Thyroid gland (tissue), 4 donors: ENCODE measurements around the gene LCAT. TPM values are rescaled to one million over a fixed set of nuclear protein-coding genes. Genes with fewer than 3 reads are reported as not detected.

ENCODE experiments used
- DNase-seq, 2 donors: peaks; one replicate each; pipeline ENCODE4 v3.0.0-alpha.2; 2019
- H3K27ac ChIP-seq, 3 donors: fragments of 200-600 bp; sonication (generic); 1 replicate in 2 of 3; 2 replicates in 1 of 3; pipeline ENCODE4 v1.5.1; 2016 to 2019; ENCODE audit warnings: mild to moderate bottlenecking in 1 of 3, moderate library complexity in 1 of 3
- H3K27me3 ChIP-seq: fragments of 200-600 bp; sonication (generic); one replicate; pipeline ENCODE4 v1.5.1; 2019
- H3K36me3 ChIP-seq, 2 donors: fragments of 200-600 bp; sonication (generic); one replicate each; pipeline ENCODE4 v1.5.1; 2016 to 2019
- H3K4me1 ChIP-seq, 2 donors: fragments of 200-600 bp; sonication (generic); one replicate each; pipeline ENCODE4 v1.5.1; 2017 to 2019
- H3K4me3 ChIP-seq, 3 donors: fragments of 200-600 bp; sonication (generic); replicated peaks in 1 of 3; 1 replicate in 2 of 3; 2 replicates in 1 of 3; pipeline ENCODE4 v1.5.1; 2016; ENCODE audit warnings: mild to moderate bottlenecking in 1 of 3
- H3K9me3 ChIP-seq: fragments of 200-600 bp; sonication (generic); one replicate; pipeline ENCODE4 v1.5.1; 2017
- POLR2A ChIP-seq, 2 donors: fragments of 450-650 bp; IDR thresholded peaks; one replicate each; pipeline ENCODE4 v1.6.1; 2017; ENCODE audit warnings: antibody characterized with exemption in 2 of 2, mild to moderate bottlenecking in 2 of 2, moderate library complexity in 1 of 2
- WGBS, 2 donors: methylation state at CpG; one replicate each; pipeline ENCODE4 v1.1.5; 2017; 5-methylcytosine and 5-hydroxymethylcytosine counted together
- intact Hi-C: fragments of 100-400 bp; cut with DNase I; formaldehyde crosslinking; loops from one replicate; pipeline ENCODE4 v1.15.1; 2023
- total RNA-seq, 4 donors: library from RNA; depleted of rRNA; stranded (reverse); fragments of >200 nt; gene quantifications; one replicate each; pipeline ENCODE4 v1.2.3, GENCODE V29; 2016
- TF ChIP-seq, protein P1 (sequence below), 6 experiments: fragments of 200-600 bp in 3 of 6; fragments of 450-650 bp in 3 of 6; sonication (generic) in 3 of 6; IDR thresholded peaks; one replicate each; pipeline ENCODE4 v1.5.1; 2016 to 2019; ENCODE audit warnings: antibody characterized with exemption in 6 of 6, mild to moderate bottlenecking in 2 of 6, inconsistent platforms in 1 of 6, moderate library complexity in 1 of 6

Gene LCAT
- total RNA-seq, 4 donors from 2014 or later = 9.9 to 16.4 (median 13.4) TPM

DNA sequence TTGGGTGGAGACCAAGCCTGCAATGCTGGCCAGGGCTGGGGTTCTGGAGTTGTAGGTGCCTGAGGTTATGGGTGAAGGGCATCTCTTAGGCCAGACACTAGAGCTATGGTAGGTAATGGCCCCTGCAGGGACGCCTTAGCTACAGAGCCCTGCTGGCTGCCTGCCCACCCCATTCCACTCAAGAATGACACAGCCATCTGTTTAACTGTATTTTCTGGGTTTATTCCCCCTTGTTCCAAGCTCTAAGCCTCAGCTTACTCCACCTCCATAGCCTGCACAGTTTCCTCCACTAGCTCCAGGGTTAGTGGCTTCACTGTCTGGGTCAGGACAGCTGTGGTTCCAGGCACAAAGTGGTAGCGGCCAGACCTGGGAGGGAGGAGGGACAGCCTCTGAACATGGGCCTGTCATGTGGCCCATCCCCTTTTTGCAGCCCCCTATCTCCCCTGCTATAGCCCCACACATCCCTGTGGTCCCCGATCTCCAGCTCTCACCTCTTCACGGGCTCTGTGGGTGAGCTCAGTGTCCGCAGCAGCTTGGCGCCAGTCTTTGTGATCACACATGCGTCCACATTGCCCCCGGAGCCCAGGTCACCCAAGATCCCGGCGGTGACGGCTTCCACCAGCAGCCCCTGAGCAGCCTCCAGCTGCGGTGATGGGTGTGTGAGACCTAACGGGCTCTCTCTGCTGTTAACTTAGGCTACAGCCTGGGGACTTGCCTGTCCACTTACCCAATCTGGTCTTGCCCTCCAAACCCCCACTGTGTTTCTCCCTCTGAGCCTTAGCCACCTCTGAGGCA lies 9.4 kb downstream of the LCAT start:
- no peaks in the 10 kb centered on the region for H3K36me3 ChIP-seq
- TF ChIP-seq, protein P1, sequence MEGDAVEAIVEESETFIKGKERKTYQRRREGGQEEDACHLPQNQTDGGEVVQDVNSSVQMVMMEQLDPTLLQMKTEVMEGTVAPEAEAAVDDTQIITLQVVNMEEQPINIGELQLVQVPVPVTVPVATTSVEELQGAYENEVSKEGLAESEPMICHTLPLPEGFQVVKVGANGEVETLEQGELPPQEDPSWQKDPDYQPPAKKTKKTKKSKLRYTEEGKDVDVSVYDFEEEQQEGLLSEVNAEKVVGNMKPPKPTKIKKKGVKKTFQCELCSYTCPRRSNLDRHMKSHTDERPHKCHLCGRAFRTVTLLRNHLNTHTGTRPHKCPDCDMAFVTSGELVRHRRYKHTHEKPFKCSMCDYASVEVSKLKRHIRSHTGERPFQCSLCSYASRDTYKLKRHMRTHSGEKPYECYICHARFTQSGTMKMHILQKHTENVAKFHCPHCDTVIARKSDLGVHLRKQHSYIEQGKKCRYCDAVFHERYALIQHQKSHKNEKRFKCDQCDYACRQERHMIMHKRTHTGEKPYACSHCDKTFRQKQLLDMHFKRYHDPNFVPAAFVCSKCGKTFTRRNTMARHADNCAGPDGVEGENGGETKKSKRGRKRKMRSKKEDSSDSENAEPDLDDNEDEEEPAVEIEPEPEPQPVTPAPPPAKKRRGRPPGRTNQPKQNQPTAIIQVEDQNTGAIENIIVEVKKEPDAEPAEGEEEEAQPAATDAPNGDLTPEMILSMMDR (IDR thresholded peaks at IDR 0.05) = no peak
- no peak for TF ChIP-seq POLR2A (IDR thresholded peaks at IDR 0.05)
- H3K9me3 ChIP-seq = no peaks in the 10 kb centered on the region
- H3K4me1 ChIP-seq = peaks cover 7 to 15% of the 10 kb centered on the region in 2 donors
- intact Hi-C loops = loop anchor here (10.0 kb wide), 1 partner anchor 270 kb away; the partner anchor contains the start of genes ACD, C16orf86, ENKD1 and PARD6A
- no peak overlapping the region for H3K27ac ChIP-seq
- no peaks in the 10 kb centered on the region for H3K27me3 ChIP-seq
- DNase-seq = no peak
- 63 to 68% methylated on average over 13 of the region's 13 CpGs for WGBS, 2 donors
- no peak overlapping the region for H3K4me3 ChIP-seq

DNA sequence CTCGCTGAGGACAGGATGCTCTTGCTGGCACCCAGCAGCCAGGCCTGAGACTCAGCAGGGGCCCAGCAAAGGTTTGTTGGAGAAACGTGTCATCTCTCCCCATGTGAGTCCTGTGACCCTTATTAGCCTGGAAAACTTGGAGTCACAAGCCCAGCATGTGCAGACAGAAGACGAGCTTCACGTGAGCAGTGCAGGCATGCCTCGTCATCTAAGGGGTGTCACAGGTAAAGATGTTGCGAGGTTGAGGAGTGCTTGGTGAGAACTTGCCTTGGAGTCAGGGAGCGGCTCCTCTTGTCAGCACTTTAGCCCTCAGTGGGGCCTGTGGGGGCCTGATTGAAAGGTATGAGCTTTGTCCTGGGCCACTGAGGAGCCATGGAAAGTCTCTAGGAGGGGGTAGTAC lies 10.1 kb downstream of the LCAT start:
- TF ChIP-seq, protein P1 (IDR thresholded peaks at IDR 0.05) = no peak
- no peak for TF ChIP-seq POLR2A (IDR thresholded peaks at IDR 0.05)
- intact Hi-C loops = loop anchor here (10.0 kb wide), 1 partner anchor 269 kb away; the partner anchor contains the start of genes ACD, C16orf86, ENKD1 and PARD6A
- H3K4me1 ChIP-seq = peaks cover 7 to 15% of the 10 kb centered on the region in 2 donors
- 70 to 94% methylated on average over 4 to 7 of the region's 7 CpGs for WGBS, 2 donors
- DNase-seq = no peak
- no peak overlapping the region for H3K4me3 ChIP-seq
- H3K36me3 ChIP-seq = peaks cover 0 to 3% of the 10 kb centered on the region in 2 donors
- no peaks in the 10 kb centered on the region for H3K27me3 ChIP-seq
- H3K27ac ChIP-seq = no peak overlapping the region
- no peaks in the 10 kb centered on the region for H3K9me3 ChIP-seq

DNA sequence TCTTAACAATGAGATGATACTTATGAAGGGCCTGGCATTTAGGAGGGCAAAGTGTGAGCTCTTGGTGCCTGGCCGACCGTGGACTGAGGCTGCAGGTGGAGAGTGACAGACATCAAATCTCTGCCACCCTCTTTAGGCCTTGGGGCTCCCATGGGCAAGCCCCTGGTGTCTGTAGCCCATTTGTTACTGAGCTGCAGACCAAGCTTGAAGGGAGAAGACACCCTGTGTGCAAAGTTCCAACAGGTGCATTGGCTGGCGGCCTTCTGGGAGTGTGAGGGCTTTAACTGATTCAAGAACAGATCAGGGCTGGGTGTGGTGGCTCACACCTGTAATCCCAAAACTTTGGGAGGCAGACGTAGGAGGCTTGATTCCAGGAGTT lies 11.5 kb downstream of the LCAT start:
- intact Hi-C loops = loop anchor here (10.0 kb wide), 1 partner anchor 268 kb away; the partner anchor contains the start of genes ACD, C16orf86, ENKD1 and PARD6A
- Histone ChIP-seq H3K27ac (no peak overlapping the region), H3K4me1 (peaks cover 7 to 14% of the 10 kb centered on the region in 2 donors), H3K36me3 (peaks cover 5 to 13% of the 10 kb centered on the region in 2 donors), H3K4me3 (no peak overlapping the region), H3K27me3 (no peaks in the 10 kb centered on the region), H3K9me3 (no peaks in the 10 kb centered on the region)
- DNase-seq = no peak
- TF ChIP-seq POLR2A (IDR thresholded peaks at IDR 0.05) = no peak
- TF ChIP-seq, protein P1 (IDR thresholded peaks at IDR 0.05) = no peak
- whole genome bisulfite sequencing, 2 donors = 84 to 100% methylated on average over 2 to 4 of the region's 4 CpGs

DNA sequence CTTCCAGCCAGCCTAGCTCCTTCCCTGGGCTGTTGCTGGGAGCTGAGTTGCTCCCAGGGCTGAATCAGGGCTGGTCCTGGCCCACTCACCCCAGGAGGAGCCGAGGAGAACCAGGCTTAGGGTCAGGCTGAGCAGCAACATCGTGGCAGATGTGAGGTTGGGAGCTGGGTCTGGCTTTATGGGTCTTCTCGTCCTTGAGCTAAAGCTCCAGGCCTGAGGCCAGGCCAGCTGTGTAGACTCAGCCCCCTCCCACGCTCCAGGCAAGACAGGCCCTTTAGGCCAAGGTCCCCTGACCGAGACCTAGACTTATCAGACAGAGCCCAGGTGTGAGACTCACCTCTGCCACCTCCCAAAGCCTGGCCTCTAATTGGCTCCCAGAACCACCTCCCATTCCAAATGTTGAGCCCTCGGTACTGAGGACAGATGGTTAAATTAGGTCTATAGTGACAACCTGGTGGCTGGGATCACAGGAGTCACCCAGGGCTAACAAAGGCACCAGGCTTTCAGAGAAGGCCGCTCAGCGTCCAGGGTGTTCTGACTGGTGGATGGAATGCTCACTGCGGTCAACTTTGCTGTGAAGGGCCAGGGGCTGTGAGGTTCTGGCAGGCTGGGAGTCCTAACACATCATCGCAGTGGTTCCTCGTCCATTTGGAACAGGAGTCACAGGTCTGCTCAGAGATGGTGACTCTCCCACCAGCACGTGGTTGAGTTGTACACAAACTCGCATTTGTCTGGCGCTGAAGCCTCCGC lies 12.0 kb downstream of the LCAT start, which contains the start of gene CTRL:
Gene CTRL (minus strand): TSS at position 151 of the 750 bp plus-strand sequence. CDS start 10 bp downstream, at position 141.
- Histone ChIP-seq H3K4me3 (no peak within 1 kb of the TSS), H3K27ac (no peak within 1 kb of the TSS), H3K27me3 (no peaks in the 10 kb centered on the region), H3K9me3 (no peaks in the 10 kb centered on the region), H3K4me1 (peaks cover 7 to 8% of the 10 kb centered on the region in 2 donors), H3K36me3 (peaks cover 6 to 13% of the 10 kb centered on the region in 2 donors)
- no peak for TF ChIP-seq POLR2A (IDR thresholded peaks at IDR 0.05)
- TF ChIP-seq, protein P1 (IDR thresholded peaks at IDR 0.05) = no peak
- intact Hi-C loops = loop anchor here (10.0 kb wide), 1 partner anchor 267 kb away; the partner anchor contains the start of genes ACD, C16orf86, ENKD1 and PARD6A
- 89% methylated on average over 5 to 15 of the region's 15 CpGs for WGBS, 2 donors
- no peak for DNase-seq
